Tibial nerve (tissue), 4 donors: ENCODE results near the gene MMP28.

Experiments
- EP300 ChIP-seq, 2 donors: sonication (generic); formaldehyde crosslinking; IDR thresholded peaks; one replicate each; pipeline ENCODE4 v1.6.1; 2017; ENCODE audit warnings: antibody characterized with exemption in 2 of 2, mild to moderate bottlenecking in 1 of 2
- POLR2A ChIP-seq, 2 donors: fragments of 450-650 bp; IDR thresholded peaks; one replicate each; pipeline ENCODE4 v1.6.1; 2017; ENCODE audit warnings: antibody characterized with exemption in 2 of 2, mild to moderate bottlenecking in 2 of 2, moderate library complexity in 2 of 2
- TF ChIP-seq, protein P1 (sequence below), 5 experiments: fragments of 200-600 bp in 3 of 5; fragments of 450-650 bp in 2 of 5; sonication (generic) in 3 of 5; IDR thresholded peaks; one replicate each; pipeline ENCODE4 v1.5.1; 2016 to 2019; ENCODE audit warnings: antibody characterized with exemption in 5 of 5, mild to moderate bottlenecking in 3 of 5, moderate library complexity in 2 of 5

- TF ChIP-seq, protein P1, sequence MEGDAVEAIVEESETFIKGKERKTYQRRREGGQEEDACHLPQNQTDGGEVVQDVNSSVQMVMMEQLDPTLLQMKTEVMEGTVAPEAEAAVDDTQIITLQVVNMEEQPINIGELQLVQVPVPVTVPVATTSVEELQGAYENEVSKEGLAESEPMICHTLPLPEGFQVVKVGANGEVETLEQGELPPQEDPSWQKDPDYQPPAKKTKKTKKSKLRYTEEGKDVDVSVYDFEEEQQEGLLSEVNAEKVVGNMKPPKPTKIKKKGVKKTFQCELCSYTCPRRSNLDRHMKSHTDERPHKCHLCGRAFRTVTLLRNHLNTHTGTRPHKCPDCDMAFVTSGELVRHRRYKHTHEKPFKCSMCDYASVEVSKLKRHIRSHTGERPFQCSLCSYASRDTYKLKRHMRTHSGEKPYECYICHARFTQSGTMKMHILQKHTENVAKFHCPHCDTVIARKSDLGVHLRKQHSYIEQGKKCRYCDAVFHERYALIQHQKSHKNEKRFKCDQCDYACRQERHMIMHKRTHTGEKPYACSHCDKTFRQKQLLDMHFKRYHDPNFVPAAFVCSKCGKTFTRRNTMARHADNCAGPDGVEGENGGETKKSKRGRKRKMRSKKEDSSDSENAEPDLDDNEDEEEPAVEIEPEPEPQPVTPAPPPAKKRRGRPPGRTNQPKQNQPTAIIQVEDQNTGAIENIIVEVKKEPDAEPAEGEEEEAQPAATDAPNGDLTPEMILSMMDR (IDR thresholded peaks at IDR 0.05), result no peak
- no peak for TF ChIP-seq EP300 (IDR thresholded peaks at IDR 0.05)
- TF ChIP-seq POLR2A (IDR thresholded peaks at IDR 0.05), result no peak
Observed at GRCh38 chr17:35740216-35740615, 55.2 kb downstream of the MMP28 start.
